Measurements from ENCODE around the gene C2CD2L. TPM values are rescaled to one million over a fixed set of nuclear protein-coding genes. Genes with fewer than 3 reads are reported as not detected.
A peak's percentile ranks its signal among the peaks of the same experiment; 100 is the strongest.

C2CD2L gene
- total RNA-seq, 2 donors from 2014 or later, result 21.0 to 21.1 TPM

DNA sequence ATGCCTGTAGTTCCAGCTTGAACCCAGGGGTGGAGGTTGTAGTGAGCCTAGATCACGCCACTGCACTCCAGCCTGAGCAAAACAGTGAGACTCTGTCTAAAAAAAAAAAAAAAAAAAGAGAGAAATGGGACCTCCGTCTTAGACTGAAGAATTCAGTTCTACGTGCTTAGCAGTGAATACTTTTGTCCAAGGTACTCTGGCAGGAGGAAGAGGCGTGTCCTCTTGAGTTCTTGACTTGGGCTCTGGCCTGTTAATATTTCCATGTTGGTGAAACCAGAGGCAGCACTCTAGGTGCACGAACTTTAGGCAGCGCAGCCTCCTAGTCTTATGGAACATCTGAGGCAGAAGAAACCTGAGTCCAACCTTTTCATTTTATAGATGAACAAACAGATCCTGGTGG lies 20.0 kb upstream of the C2CD2L start:
- no peak overlapping the region for H3K27ac Mint-ChIP-seq
- no peaks in the 10 kb centered on the region for H3K9me3 Mint-ChIP-seq
- DNase-seq (no peak), ATAC-seq (replicated peaks in 1 of 2) (no peak)
- peaks cover under 1 to 1% of the 10 kb centered on the region in 2 donors for H3K36me3 Mint-ChIP-seq (ENCODE audit: insufficient read depth in 2 of 2)
- no peaks in the 10 kb centered on the region for H3K27me3 Mint-ChIP-seq (ENCODE audit: low read depth)
- no peak overlapping the region for H3K4me3 Mint-ChIP-seq
- peaks cover 26% of the 10 kb centered on the region for H3K4me1 Mint-ChIP-seq (ENCODE audit: low read depth)

DNA sequence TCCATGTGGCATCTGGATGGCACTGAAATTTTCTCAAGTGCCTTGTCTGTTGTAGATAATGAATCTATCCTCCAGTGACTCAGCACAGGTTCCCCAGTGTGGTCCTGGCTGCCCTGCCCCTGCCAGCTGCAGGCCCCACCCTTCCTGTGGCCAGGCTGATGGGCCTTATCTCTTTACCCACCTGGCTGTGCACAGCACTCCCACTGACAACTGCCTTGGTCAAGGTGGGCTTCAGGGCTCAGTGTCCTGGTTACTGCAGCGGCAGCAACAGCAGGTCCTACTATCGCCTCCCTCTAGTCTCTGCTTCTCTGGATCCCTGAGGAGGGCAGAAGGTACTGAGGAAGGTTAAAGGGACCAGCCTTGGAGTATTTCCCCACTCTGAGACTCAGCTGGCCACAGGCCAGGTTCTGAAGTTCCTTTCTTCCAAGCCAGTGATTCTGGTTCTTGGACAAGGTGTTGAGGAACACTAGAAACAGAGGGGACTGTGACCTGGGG lies 19.4 kb upstream of the C2CD2L start:
- Mint-ChIP-seq H3K27ac (no peak overlapping the region), H3K36me3 (ENCODE audit: insufficient read depth in 2 of 2) (peaks cover 4% of the 10 kb centered on the region in 2 donors), H3K4me3 (peak overlapping the region in 1 of 2 donors; percentile 12), H3K27me3 (ENCODE audit: low read depth) (no peaks in the 10 kb centered on the region), H3K9me3 (no peaks in the 10 kb centered on the region), H3K4me1 (ENCODE audit: low read depth) (peaks cover 32% of the 10 kb centered on the region)
- DNase-seq, result no peak
- ATAC-seq (replicated peaks in 1 of 2), result no peak

DNA sequence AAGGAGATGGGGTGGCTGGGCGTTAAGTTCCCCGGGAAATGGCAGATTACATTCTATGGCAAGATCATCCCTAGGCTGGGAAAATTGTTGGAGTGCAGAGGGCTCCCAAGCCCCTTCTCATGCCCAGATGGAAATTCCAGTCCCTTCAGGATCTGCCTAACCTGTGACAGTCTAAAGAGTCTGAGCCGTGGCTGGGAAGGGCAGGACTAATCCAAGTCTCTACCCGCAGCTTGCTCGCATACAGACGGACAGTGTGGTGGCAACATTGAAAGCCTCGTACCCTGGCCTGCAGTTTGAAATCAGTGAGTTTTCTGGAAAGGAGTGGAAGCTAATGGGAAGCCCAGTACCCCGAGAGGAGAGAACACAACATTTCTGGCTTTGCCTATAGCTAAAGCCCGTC lies 18.7 kb upstream of the C2CD2L start:
- Mint-ChIP-seq H3K4me1 (ENCODE audit: low read depth) (peaks cover 37% of the 10 kb centered on the region), H3K27me3 (ENCODE audit: low read depth) (no peaks in the 10 kb centered on the region), H3K27ac (no peak overlapping the region), H3K4me3 (no peak overlapping the region), H3K36me3 (ENCODE audit: insufficient read depth in 2 of 2) (peaks cover 6% of the 10 kb centered on the region in 2 donors), H3K9me3 (no peaks in the 10 kb centered on the region)
- ATAC-seq (replicated peaks in 1 of 2) (no peak), DNase-seq (no peak)

DNA sequence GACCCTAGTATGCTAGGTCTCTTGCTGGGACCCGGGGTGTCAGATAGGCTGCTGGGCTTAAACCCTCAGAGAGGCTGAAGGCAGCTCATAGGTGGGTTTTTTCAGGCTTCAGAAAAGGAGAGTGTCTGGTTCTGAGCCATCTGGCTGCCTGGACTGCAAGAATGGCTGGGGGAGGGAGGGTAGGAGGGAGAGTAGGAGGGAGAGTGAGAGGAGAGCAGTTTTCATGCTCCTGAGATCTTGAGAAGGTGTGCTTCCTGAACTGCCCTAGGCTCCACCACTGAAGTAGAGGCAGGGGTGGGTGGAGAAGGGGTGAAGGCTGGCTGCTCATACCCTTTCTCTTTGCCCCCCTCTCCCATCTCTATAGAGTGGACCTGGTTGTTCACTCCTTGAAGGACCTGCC lies 17.8 kb upstream of the C2CD2L start:
- ATAC-seq (replicated peaks in 1 of 2) (no peak), DNase-seq (no peak)
- H3K9me3 Mint-ChIP-seq, result no peaks in the 10 kb centered on the region
- H3K36me3 Mint-ChIP-seq (ENCODE audit: insufficient read depth in 2 of 2), result peaks cover 12 to 13% of the 10 kb centered on the region in 2 donors
- no peak overlapping the region for H3K4me3 Mint-ChIP-seq
- H3K4me1 Mint-ChIP-seq (ENCODE audit: low read depth), result peaks cover 40% of the 10 kb centered on the region
- H3K27ac Mint-ChIP-seq, result no peak overlapping the region
- no peaks in the 10 kb centered on the region for H3K27me3 Mint-ChIP-seq (ENCODE audit: low read depth)

DNA sequence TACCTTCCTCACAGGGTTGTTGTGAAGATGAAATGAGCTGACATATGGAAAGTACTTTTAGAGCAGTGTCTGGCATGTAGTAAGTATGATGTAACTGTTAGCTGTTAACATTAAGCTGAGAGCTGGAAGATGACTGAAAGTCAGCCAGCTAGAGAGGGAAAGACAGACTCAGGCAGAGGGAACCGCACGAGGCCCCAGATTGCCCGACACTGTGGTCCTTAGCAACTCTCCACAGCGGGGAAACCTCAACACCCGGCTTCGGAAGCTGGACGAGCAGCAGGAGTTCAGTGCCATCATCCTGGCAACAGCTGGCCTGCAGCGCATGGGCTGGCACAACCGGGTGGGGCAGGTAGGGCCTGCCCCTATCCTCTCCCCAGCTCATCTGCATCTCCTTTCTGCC lies 16.0 kb upstream of the C2CD2L start:
- no peak for ATAC-seq (replicated peaks in 1 of 2)
- peak overlapping the region; percentile 19 for H3K27ac Mint-ChIP-seq

DNA sequence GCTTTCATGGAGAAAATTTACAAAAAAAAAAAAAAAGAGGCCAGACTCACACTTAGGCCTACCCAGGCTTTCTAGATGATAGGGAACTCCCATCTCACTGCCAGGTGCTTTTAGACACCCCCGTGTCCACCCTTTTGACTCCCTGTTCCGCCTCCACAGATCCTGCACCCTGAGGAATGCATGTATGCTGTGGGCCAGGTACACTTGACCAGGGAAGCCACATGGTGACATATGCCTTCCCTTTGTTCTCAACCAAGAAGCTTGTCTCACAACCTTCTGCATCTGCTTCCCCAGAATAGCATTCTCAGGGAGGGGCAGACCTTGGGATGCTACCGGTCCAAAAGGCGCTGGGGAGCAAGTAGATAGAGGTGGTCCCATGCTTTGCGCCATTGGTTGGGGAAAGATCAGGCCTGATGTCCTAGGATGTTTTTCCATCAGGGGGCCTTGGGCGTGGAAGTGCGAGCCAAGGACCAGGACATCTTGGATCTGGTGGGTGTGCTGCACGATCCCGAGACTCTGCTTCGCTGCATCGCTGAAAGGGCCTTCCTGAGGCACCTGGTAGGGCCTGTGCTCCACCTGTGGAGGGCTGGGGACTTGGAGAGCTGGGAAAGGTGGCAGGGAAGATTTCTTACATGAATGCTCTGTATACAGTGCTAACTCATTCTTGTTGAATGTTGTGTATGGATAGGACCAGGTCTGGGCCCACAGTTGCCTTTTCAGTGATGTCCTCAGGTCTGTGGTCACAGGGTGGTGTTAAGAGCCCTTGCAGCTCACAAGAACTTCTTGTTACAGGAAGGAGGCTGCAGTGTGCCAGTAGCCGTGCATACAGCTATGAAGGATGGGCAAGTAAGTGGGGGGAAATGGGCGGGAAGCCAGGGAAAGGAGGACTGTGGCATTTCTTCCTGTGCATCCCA lies 14.9 kb upstream of the C2CD2L start:
- Mint-ChIP-seq H3K27ac (peak overlapping the region; percentile 67), H3K36me3 (ENCODE audit: insufficient read depth in 2 of 2) (peaks cover 17 to 22% of the 10 kb centered on the region in 2 donors), H3K4me1 (ENCODE audit: low read depth) (peaks cover 45% of the 10 kb centered on the region), H3K9me3 (no peaks in the 10 kb centered on the region), H3K27me3 (ENCODE audit: low read depth) (no peaks in the 10 kb centered on the region), H3K4me3 (peak overlapping the region; percentile 95 to 96)
- DNase-seq (peak; percentile 18 to 34), ATAC-seq (replicated peaks in 1 of 2) (peak in 1 of 2 donors; percentile 2)

More for the DNA sequence above, 16.0 kb upstream of the C2CD2L start:
- Mint-ChIP-seq H3K9me3 (no peaks in the 10 kb centered on the region), H3K36me3 (ENCODE audit: insufficient read depth in 2 of 2) (peaks cover 15 to 17% of the 10 kb centered on the region in 2 donors), H3K4me1 (ENCODE audit: low read depth) (peaks cover 45% of the 10 kb centered on the region), H3K27me3 (ENCODE audit: low read depth) (no peaks in the 10 kb centered on the region), H3K4me3 (no peak overlapping the region)
- DNase-seq, result no peak

DNA sequence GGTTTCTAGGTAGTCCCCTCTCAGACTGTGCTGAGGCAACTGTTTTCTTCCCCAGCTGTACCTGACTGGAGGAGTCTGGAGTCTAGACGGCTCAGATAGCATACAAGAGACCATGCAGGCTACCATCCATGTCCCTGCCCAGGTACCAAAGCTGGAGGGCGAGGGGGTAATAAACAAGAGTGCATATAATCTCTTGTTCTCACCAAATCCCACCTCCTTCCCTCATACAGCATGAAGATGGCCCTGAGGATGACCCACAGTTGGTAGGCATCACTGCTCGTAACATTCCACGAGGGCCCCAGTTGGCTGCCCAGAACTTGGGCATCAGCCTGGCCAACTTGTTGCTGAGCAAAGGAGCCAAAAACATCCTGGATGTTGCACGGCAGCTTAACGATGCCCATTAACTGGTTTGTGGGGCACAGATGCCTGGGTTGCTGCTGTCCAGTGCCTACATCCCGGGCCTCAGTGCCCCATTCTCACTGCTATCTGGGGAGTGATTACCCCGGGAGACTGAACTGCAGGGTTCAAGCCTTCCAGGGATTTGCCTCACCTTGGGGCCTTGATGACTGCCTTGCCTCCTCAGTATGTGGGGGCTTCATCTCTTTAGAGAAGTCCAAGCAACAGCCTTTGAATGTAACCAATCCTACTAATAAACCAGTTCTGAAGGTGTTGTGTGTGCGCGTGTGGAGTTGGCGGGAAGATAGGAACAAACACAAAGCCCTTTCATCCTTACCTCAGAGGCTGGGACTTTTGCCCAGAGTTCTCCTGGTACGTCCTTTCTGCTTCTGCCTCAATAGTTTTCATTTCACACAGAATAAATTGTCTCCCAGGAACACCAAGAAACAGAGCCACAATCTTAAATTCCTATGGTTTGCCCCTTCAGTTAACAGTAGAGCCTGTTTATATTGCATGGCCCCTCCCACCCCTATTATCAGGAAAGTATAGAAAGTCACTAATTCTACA lies 14.0 kb upstream of the C2CD2L start:
- Mint-ChIP-seq H3K27ac (peak overlapping the region; percentile 97), H3K27me3 (ENCODE audit: low read depth) (no peaks in the 10 kb centered on the region), H3K4me3 (peak overlapping the region; percentile 95 to 96), H3K36me3 (ENCODE audit: insufficient read depth in 2 of 2) (peaks cover 19 to 22% of the 10 kb centered on the region in 2 donors), H3K4me1 (ENCODE audit: low read depth) (peaks cover 35% of the 10 kb centered on the region), H3K9me3 (no peaks in the 10 kb centered on the region)
- peak in 1 of 2 donors; percentile 21 for DNase-seq
- no peak for ATAC-seq (replicated peaks in 1 of 2)

DNA sequence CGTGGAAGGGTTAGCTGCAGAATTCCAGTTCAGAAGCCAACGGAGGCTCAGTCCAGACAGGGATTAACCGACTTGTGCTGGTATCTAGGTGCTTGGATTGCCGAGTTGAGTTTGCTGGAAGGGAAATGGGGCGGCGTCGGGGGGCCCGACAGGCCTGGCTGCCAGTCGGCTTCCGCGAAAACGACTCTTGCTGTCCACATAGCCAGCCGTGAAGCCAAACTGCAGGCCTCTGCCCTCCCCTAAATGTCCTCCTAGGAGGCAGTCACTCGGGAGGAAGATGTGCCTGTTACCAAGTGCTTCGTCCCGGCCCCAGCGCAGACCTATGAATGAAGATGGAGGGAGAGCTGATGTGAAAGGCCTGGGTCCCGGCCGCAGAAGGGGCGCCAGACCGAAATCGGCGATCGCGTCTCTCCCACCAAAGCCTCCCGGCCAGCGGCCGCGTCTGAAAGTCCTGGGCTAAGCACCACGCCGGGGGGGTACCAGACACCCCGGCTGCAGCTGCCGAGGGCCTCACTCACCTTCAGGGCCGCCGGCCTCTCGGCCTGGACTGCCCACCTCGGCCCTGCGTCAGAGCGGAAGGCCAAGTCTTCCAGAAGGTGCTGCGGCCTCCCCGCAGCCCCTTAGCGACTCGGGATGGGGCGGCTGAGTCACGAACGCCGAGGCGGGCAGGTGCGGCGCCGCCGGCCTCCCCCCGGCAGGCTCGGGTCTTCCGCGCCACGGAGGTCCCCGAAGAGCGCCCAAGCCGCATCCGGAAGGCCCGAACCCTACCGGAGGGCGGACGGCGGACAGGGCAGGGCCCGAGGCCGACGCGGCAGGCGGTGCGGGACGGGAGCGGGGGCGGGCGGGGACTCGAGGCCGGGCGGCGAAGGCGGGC lies 13.0 kb upstream of the C2CD2L start:
- Mint-ChIP-seq H3K9me3 (no peaks in the 10 kb centered on the region), H3K36me3 (ENCODE audit: insufficient read depth in 2 of 2) (peaks cover 24 to 28% of the 10 kb centered on the region in 2 donors), H3K4me1 (ENCODE audit: low read depth) (peaks cover 41% of the 10 kb centered on the region), H3K27ac (peak overlapping the region; percentile 97), H3K27me3 (ENCODE audit: low read depth) (no peaks in the 10 kb centered on the region), H3K4me3 (peak overlapping the region; percentile 96 to 97)
- ATAC-seq (replicated peaks in 1 of 2), result peak; percentile 2 to 14
- DNase-seq, result peak; percentile 53 to 72

DNA sequence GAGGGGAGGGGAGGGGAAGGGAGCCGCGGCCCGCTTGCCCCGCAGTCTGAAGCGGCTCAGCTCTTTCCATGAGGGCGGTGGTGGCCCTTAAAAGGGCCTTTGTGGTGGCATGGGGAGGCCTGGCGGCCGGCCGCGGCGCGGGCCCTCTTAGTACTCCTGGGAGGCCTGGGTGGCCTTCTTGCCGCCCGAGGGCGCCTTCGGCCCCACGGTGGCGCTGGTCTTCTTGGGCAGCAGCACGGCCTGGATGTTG lies 12.4 kb upstream of the C2CD2L start:
- Mint-ChIP-seq H3K4me1 (ENCODE audit: low read depth) (peaks cover 47% of the 10 kb centered on the region), H3K4me3 (peak overlapping the region; percentile 96 to 97), H3K27ac (peak overlapping the region; percentile 97), H3K36me3 (ENCODE audit: insufficient read depth in 2 of 2) (peaks cover 24 to 28% of the 10 kb centered on the region in 2 donors), H3K9me3 (no peaks in the 10 kb centered on the region), H3K27me3 (ENCODE audit: low read depth) (no peaks in the 10 kb centered on the region)
- ATAC-seq (replicated peaks in 1 of 2) (peak; percentile 27 to 29), DNase-seq (peak; percentile 61 to 77)

DNA sequence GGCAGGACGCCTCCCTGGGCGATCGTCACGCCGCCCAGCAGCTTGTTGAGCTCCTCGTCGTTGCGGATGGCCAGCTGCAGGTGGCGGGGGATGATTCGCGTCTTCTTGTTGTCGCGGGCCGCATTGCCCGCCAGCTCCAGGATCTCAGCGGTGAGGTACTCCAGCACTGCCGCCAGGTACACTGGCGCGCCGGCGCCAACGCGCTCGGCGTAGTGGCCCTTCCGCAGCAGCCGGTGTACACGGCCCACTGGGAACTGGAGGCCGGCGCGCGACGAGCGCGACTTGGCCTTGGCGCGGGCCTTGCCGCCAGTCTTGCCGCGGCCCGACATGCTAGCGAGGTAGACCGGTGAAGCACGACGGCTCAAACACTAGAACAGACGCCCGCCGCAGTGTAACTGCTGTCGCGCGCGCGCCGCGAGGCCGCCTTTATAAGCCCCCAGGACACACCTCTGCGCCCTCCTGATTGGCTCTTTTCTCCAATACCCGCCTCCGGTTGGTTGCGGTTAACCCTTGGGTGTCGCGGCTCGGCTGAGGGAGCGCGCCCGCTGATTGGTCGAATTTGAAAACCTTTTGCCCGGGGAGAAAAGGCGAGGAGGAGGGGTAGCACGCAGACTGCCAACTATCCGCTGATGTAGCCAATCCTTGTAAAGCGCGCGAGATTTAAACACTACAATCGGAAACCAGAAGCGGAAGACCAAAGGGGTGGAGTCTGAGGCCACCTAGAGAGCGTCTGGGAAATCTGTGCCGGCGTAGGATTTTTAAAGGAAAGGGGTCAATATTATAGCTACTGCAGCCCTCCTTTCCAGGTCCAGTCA lies 11.9 kb upstream of the C2CD2L start:
- Mint-ChIP-seq H3K4me1 (ENCODE audit: low read depth) (peaks cover 52% of the 10 kb centered on the region), H3K4me3 (peak overlapping the region; percentile 96 to 97), H3K9me3 (no peaks in the 10 kb centered on the region), H3K36me3 (ENCODE audit: insufficient read depth in 2 of 2) (peaks cover 25 to 30% of the 10 kb centered on the region in 2 donors), H3K27me3 (ENCODE audit: low read depth) (no peaks in the 10 kb centered on the region), H3K27ac (peak overlapping the region; percentile 97)
- DNase-seq (peak; percentile 99 to 100), ATAC-seq (replicated peaks in 1 of 2) (peak; percentile 79 to 81)

DNA sequence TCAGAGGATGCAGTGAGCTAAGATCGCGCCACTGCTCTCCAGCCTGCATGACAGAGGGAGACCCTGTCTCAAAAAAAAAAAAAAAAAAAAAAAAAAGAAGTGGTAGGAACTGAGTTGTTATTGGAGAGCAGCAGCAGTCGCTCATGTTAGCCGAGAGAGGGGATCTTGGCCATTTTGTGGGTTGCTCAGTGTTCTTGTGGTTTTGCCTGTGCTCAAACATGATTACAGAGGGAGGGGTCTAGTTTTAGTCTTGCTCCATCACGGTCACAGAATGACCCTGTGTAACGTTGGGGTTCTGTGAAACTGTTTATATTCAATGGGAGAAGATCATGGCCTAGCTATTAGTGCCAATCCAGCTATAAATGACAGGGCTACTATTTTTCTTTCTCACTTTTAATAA lies 7.4 kb upstream of the C2CD2L start:
- Mint-ChIP-seq H3K36me3 (ENCODE audit: insufficient read depth in 2 of 2) (peaks cover 16 to 18% of the 10 kb centered on the region in 2 donors), H3K27me3 (ENCODE audit: low read depth) (no peaks in the 10 kb centered on the region), H3K27ac (no peak overlapping the region), H3K4me1 (ENCODE audit: low read depth) (peaks cover 60% of the 10 kb centered on the region), H3K4me3 (peak overlapping the region; percentile 85 to 92), H3K9me3 (no peaks in the 10 kb centered on the region)
- ATAC-seq (replicated peaks in 1 of 2) (no peak), DNase-seq (no peak)
